Endothelial cell of umbilical vein (primary cell): ENCODE data around the gene ARHGAP29.

Source experiments
- GATA2 ChIP-seq: IDR thresholded peaks from 2 replicates; pipeline ENCODE4 v1.7.0; 2011; ENCODE audit warnings: low read depth, mild to moderate bottlenecking, moderate library complexity, mixed read lengths, low read length; ENCODE audit not compliant: insufficient read length, insufficient read depth
- POLR2A ChIP-seq: IDR thresholded peaks from 2 replicates; pipeline ENCODE4 v1.6.1; 2012; ENCODE audit warnings: low read depth, mild to moderate bottlenecking, control low read depth, low read length
- POLR2AphosphoS5 ChIP-seq: IDR thresholded peaks from 2 replicates; pipeline ENCODE4 v1.6.1; 2012; ENCODE audit warnings: low read depth, mild to moderate bottlenecking, control low read depth, low read length, moderate library complexity; ENCODE audit not compliant: insufficient read depth
- TF ChIP-seq, protein P1 (sequence below), 2 donors: IDR thresholded peaks; 1 replicate in 1 of 2; 2 replicates in 1 of 2; pipeline ENCODE4 v1.5.1; 2011; ENCODE audit warnings: low read length in 2 of 2, mild to moderate bottlenecking in 2 of 2, moderate library complexity in 2 of 2, control low read depth in 1 of 2, inconsistent platforms in 1 of 2, low read depth in 1 of 2; ENCODE audit not compliant: insufficient read depth in 1 of 2; ENCODE audit errors: extremely low read depth in 1 of 2
- TF ChIP-seq, protein P2 (sequence below): IDR thresholded peaks from 2 replicates; pipeline ENCODE4 v1.6.1; 2011; ENCODE audit not compliant: insufficient read depth, insufficient read length

- no peak for TF ChIP-seq POLR2A
- TF ChIP-seq, protein P1, sequence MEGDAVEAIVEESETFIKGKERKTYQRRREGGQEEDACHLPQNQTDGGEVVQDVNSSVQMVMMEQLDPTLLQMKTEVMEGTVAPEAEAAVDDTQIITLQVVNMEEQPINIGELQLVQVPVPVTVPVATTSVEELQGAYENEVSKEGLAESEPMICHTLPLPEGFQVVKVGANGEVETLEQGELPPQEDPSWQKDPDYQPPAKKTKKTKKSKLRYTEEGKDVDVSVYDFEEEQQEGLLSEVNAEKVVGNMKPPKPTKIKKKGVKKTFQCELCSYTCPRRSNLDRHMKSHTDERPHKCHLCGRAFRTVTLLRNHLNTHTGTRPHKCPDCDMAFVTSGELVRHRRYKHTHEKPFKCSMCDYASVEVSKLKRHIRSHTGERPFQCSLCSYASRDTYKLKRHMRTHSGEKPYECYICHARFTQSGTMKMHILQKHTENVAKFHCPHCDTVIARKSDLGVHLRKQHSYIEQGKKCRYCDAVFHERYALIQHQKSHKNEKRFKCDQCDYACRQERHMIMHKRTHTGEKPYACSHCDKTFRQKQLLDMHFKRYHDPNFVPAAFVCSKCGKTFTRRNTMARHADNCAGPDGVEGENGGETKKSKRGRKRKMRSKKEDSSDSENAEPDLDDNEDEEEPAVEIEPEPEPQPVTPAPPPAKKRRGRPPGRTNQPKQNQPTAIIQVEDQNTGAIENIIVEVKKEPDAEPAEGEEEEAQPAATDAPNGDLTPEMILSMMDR (IDR thresholded peaks at IDR 0.05; ENCODE audit: extremely low read depth in 1 of 2, insufficient read depth in 1 of 2, low read depth in 1 of 2, low read length in 2 of 2) = no peak
- TF ChIP-seq POLR2AphosphoS5 = no peak
- TF ChIP-seq, protein P2, sequence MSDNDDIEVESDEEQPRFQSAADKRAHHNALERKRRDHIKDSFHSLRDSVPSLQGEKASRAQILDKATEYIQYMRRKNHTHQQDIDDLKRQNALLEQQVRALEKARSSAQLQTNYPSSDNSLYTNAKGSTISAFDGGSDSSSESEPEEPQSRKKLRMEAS = no peak
- no peak for TF ChIP-seq GATA2
Observed at GRCh38 chr1:94279462-94279861, 42.1 kb upstream of the ARHGAP29 start.
